Ishikawa (cell line): ENCODE data around the gene ARNT2.

Experiments
- CREB1 ChIP-seq: IDR thresholded peaks from 2 replicates; pipeline ENCODE4 v1.6.1; 2012; ENCODE audit warnings: low read depth
- EP300 ChIP-seq: IDR thresholded peaks from 2 replicates; pipeline ENCODE4 v1.6.1; 2012; ENCODE audit warnings: borderline replicate concordance
- FOXM1 ChIP-seq: IDR thresholded peaks from 2 replicates; pipeline ENCODE4 v1.6.1; 2012; ENCODE audit warnings: low read depth, borderline replicate concordance
- NFIC ChIP-seq: IDR thresholded peaks from 2 replicates; pipeline ENCODE4 v1.6.1; 2012
- RAD21 ChIP-seq: IDR thresholded peaks from 2 replicates; pipeline ENCODE4 v1.6.1; 2012; ENCODE audit warnings: low read depth
- TCF12 ChIP-seq: IDR thresholded peaks from 2 replicates; pipeline ENCODE4 v1.6.1; 2012; ENCODE audit warnings: low read depth
- YY1 ChIP-seq: IDR thresholded peaks from 2 replicates; pipeline ENCODE4 v1.6.1; 2012; ENCODE audit warnings: low read depth
- ZBTB7A ChIP-seq: IDR thresholded peaks from 2 replicates; pipeline ENCODE4 v1.6.1; 2012; ENCODE audit warnings: low read depth
- TF ChIP-seq, protein P1 (sequence below): IDR thresholded peaks from 2 replicates; pipeline ENCODE4 v1.6.1; 2012
- TF ChIP-seq, protein P2 (sequence below): IDR thresholded peaks from 2 replicates; pipeline ENCODE4 v1.6.1; 2012; ENCODE audit warnings: low read depth, mild to moderate bottlenecking
- TF ChIP-seq, protein P3 (sequence below): IDR thresholded peaks from 2 replicates; pipeline ENCODE4 v1.6.1; 2012

DNA sequence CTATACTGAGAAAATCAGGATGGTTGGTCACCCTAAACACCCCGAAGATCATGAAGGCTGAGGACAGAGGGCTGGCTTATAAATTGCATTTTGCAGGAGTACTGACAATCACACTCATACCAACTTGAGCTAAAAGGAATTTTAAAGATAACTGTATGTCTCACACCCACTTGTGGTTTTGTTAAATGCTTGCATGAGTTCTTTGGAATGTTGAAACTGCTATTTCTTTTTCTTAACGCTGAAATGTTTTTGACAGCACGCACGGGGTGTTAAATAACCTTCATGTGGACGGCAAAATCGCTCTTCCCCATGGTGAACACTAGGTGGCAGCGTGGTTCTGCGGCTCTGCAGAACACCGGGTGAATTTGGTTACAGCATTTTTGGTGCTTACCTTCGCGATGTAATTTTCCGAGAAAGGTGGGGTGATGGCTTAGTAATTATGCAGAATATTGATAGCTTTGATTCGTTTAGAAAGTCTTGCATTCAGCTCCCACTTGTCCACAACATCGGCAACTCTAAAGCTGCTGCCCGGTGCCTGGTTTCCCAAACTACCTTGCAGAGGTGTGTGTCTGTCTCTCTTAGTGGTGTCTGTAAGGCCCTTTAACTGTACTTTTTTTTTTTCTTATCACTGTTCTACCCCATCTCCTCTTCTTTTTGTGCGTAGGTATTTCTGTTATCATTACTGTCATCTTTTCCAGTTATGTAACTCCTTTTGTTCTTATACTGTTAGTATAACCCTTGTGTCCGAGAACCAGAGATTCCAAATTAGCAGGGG lies 51.7 kb downstream of the ARNT2 start:
- TF ChIP-seq TCF12 (no peak), RAD21 (peak; percentile 97), YY1 (no peak), EP300 (no peak), ZBTB7A (no peak), CREB1 (no peak), FOXM1 (no peak), NFIC (no peak)
- TF ChIP-seq, protein P1, sequence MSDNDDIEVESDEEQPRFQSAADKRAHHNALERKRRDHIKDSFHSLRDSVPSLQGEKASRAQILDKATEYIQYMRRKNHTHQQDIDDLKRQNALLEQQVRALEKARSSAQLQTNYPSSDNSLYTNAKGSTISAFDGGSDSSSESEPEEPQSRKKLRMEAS, result no peak
- TF ChIP-seq, protein P2, sequence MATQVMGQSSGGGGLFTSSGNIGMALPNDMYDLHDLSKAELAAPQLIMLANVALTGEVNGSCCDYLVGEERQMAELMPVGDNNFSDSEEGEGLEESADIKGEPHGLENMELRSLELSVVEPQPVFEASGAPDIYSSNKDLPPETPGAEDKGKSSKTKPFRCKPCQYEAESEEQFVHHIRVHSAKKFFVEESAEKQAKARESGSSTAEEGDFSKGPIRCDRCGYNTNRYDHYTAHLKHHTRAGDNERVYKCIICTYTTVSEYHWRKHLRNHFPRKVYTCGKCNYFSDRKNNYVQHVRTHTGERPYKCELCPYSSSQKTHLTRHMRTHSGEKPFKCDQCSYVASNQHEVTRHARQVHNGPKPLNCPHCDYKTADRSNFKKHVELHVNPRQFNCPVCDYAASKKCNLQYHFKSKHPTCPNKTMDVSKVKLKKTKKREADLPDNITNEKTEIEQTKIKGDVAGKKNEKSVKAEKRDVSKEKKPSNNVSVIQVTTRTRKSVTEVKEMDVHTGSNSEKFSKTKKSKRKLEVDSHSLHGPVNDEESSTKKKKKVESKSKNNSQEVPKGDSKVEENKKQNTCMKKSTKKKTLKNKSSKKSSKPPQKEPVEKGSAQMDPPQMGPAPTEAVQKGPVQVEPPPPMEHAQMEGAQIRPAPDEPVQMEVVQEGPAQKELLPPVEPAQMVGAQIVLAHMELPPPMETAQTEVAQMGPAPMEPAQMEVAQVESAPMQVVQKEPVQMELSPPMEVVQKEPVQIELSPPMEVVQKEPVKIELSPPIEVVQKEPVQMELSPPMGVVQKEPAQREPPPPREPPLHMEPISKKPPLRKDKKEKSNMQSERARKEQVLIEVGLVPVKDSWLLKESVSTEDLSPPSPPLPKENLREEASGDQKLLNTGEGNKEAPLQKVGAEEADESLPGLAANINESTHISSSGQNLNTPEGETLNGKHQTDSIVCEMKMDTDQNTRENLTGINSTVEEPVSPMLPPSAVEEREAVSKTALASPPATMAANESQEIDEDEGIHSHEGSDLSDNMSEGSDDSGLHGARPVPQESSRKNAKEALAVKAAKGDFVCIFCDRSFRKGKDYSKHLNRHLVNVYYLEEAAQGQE, result no peak
- TF ChIP-seq, protein P3, sequence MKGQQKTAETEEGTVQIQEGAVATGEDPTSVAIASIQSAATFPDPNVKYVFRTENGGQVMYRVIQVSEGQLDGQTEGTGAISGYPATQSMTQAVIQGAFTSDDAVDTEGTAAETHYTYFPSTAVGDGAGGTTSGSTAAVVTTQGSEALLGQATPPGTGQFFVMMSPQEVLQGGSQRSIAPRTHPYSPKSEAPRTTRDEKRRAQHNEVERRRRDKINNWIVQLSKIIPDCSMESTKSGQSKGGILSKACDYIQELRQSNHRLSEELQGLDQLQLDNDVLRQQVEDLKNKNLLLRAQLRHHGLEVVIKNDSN, result no peak
